ENCODE measurements around the gene TMEM203.

The TMEM203 gene

DNA sequence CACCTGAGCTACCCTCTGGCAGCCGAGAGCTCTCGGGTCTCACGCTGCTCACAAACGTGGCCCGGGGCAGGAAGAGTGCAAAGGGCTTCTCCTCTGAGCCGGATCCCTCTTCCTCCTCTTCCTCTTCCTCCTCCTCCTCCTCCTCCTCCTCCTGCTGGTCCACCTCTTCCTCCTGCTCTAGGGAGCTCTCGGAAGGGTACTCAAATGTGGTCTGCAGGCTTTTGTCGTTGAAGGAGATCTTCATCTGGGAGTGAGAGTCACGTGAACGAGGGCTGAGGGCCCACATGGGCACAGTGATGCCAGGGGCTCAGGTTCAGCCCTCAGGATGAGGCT lies 13.0 kb downstream of the TMEM203 start:
- Histone ChIP-seq H3K27me3 (replicated peaks; ENCODE audit: insufficient read depth, low read length) (no peaks in the 10 kb centered on the region), H3K4me3 (ENCODE audit: low read length) (no peak overlapping the region), H4K20me1 (ENCODE audit: insufficient read depth, low read length) (no peaks in the 10 kb centered on the region), H3K27ac (ENCODE audit: low read length) (no peak overlapping the region), H3K9me2 (replicated peaks; ENCODE audit: insufficient read depth, low read length) (no peaks in the 10 kb centered on the region), H3K4me2 (ENCODE audit: low read depth, low read length) (no peak overlapping the region), H3K9me3 (replicated peaks; ENCODE audit: insufficient read depth, low read length) (no peaks in the 10 kb centered on the region), H2AFZ (ENCODE audit: low read length) (no peak overlapping the region), H3F3A (ENCODE audit: insufficient read depth, low read length) (peaks cover 19% of the 10 kb centered on the region), H3K79me2 (ENCODE audit: low read length) (peaks cover 31% of the 10 kb centered on the region), H3K9ac (ENCODE audit: low read length) (no peak overlapping the region), H3K36me3 (replicated peaks; ENCODE audit: insufficient read depth, low read length) (no peaks in the 10 kb centered on the region), H3K4me1 (ENCODE audit: low read length) (peaks cover 10% of the 10 kb centered on the region)
- DNase-seq, result no peak
- TF ChIP-seq EZH2 (optimal IDR thresholded peaks at IDR 0.05; ENCODE audit: low read depth, low read length) (no peak), EZH2phosphoT487 (IDR thresholded peaks at IDR 0.05; ENCODE audit: low read length) (no peak), CTCF (IDR thresholded peaks at IDR 0.05; ENCODE audit: low read length) (no peak)

- Histone ChIP-seq H3K4me3 (ENCODE audit: low read length) (no peak overlapping the region), H3K4me1 (ENCODE audit: low read length) (peaks cover 15% of the 10 kb centered on the region), H3K27me3 (replicated peaks; ENCODE audit: insufficient read depth, low read length) (no peaks in the 10 kb centered on the region), H3K9ac (ENCODE audit: low read length) (no peak overlapping the region), H3K9me2 (replicated peaks; ENCODE audit: insufficient read depth, low read length) (no peaks in the 10 kb centered on the region), H4K20me1 (ENCODE audit: insufficient read depth, low read length) (no peaks in the 10 kb centered on the region), H3K27ac (ENCODE audit: low read length) (no peak overlapping the region), H3K4me2 (ENCODE audit: low read depth, low read length) (no peak overlapping the region), H3K79me2 (ENCODE audit: low read length) (peaks cover 37% of the 10 kb centered on the region), H3F3A (ENCODE audit: insufficient read depth, low read length) (peaks cover 19% of the 10 kb centered on the region), H3K9me3 (replicated peaks; ENCODE audit: insufficient read depth, low read length) (no peaks in the 10 kb centered on the region), H2AFZ (ENCODE audit: low read length) (no peak overlapping the region), H3K36me3 (replicated peaks; ENCODE audit: insufficient read depth, low read length) (no peaks in the 10 kb centered on the region)
- DNase-seq, result no peak
- TF ChIP-seq EZH2phosphoT487 (IDR thresholded peaks at IDR 0.05; ENCODE audit: low read length) (no peak), EZH2 (optimal IDR thresholded peaks at IDR 0.05; ENCODE audit: low read depth, low read length) (no peak)
Measured at GRCh38 chr9:137191691-137192447, 13.6 kb downstream of the TMEM203 start.

- no peak overlapping the region for H3K4me3 ChIP-seq (ENCODE audit: low read length)
- no peaks in the 10 kb centered on the region for H3K36me3 ChIP-seq (replicated peaks; ENCODE audit: insufficient read depth, low read length)
- peaks cover 19% of the 10 kb centered on the region for H3F3A ChIP-seq (ENCODE audit: insufficient read depth, low read length)
- H2AFZ ChIP-seq (ENCODE audit: low read length), result no peak overlapping the region
- no peaks in the 10 kb centered on the region for H4K20me1 ChIP-seq (ENCODE audit: insufficient read depth, low read length)
- no peak overlapping the region for H3K9ac ChIP-seq (ENCODE audit: low read length)
- no peak for DNase-seq
- H3K9me2 ChIP-seq (replicated peaks; ENCODE audit: insufficient read depth, low read length), result no peaks in the 10 kb centered on the region
- no peaks in the 10 kb centered on the region for H3K9me3 ChIP-seq (replicated peaks; ENCODE audit: insufficient read depth, low read length)
- no peak overlapping the region for H3K27ac ChIP-seq (ENCODE audit: low read length)
- peaks cover 43% of the 10 kb centered on the region for H3K79me2 ChIP-seq (ENCODE audit: low read length)
- peaks cover 17% of the 10 kb centered on the region for H3K4me1 ChIP-seq (ENCODE audit: low read length)
- TF ChIP-seq CTCF (IDR thresholded peaks at IDR 0.05; ENCODE audit: low read length) (no peak), EZH2 (optimal IDR thresholded peaks at IDR 0.05; ENCODE audit: low read depth, low read length) (no peak), EZH2phosphoT487 (IDR thresholded peaks at IDR 0.05; ENCODE audit: low read length) (no peak)
- no peak overlapping the region for H3K4me2 ChIP-seq (ENCODE audit: low read depth, low read length)
- no peaks in the 10 kb centered on the region for H3K27me3 ChIP-seq (replicated peaks; ENCODE audit: insufficient read depth, low read length)
Measured at GRCh38 chr9:137191245-137191644, 14.2 kb downstream of the TMEM203 start.

- Histone ChIP-seq H3K79me2 (ENCODE audit: low read length) (peaks cover 52% of the 10 kb centered on the region), H3K9me2 (replicated peaks; ENCODE audit: insufficient read depth, low read length) (no peaks in the 10 kb centered on the region), H3F3A (ENCODE audit: insufficient read depth, low read length) (peaks cover 19% of the 10 kb centered on the region), H4K20me1 (ENCODE audit: insufficient read depth, low read length) (no peaks in the 10 kb centered on the region), H3K27me3 (replicated peaks; ENCODE audit: insufficient read depth, low read length) (no peaks in the 10 kb centered on the region), H3K4me3 (ENCODE audit: low read length) (no peak overlapping the region; the same call in 1 of the 2 replicates), H3K27ac (ENCODE audit: low read length) (no peak overlapping the region), H3K4me1 (ENCODE audit: low read length) (peaks cover 17% of the 10 kb centered on the region), H3K4me2 (ENCODE audit: low read depth, low read length) (peak overlapping the region; percentile 93; the same call in 1 of the 2 replicates), H2AFZ (ENCODE audit: low read length) (no peak overlapping the region), H3K9ac (ENCODE audit: low read length) (peak overlapping the region; percentile 93; the same call in 1 of the 2 replicates), H3K9me3 (replicated peaks; ENCODE audit: insufficient read depth, low read length) (no peaks in the 10 kb centered on the region), H3K36me3 (replicated peaks; ENCODE audit: insufficient read depth, low read length) (no peaks in the 10 kb centered on the region)
- no peak for DNase-seq
- TF ChIP-seq EZH2phosphoT487 (IDR thresholded peaks at IDR 0.05; ENCODE audit: low read length) (no peak), EZH2 (optimal IDR thresholded peaks at IDR 0.05; ENCODE audit: low read depth, low read length) (no peak), CTCF (IDR thresholded peaks at IDR 0.05; ENCODE audit: low read length) (no peak)
Measured at GRCh38 chr9:137190315-137190856, 15.1 kb downstream of the TMEM203 start.
